NCI-H2196 treated with DMSO at 0.1 percent for 48 hours (cell line): ENCODE results near the gene TIMP2.
"Not testable (repeated sequence)": the region's sequence is repeated elsewhere in the genome, so short reads cannot be mapped to it uniquely, and the experiment has no call there.

Experiments
- DNase-seq: peaks from one replicate; lab custom pipeline; 2025; ENCODE audit not compliant: unreplicated experiment; lab: John Stamatoyannopoulos, UW

Gene TIMP2

DNA sequence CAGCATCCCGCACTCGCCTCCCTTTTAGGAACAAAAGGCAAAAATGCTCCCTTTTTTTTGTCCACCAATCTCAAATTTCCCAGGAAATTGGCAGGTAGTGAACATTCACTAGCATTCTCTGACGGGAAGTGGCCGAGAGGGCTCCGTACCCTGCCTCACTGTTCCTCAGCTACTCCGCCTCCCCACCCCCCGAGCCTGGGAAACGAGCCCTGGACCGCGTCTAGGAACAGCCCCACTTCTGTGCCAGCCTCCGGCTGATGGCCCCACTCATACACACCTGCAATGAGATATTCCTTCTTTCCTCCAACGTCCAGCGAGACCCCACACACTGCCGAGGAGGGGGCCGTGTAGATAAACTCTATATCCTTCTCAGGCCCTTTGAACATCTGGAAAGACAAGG lies 54.6 kb downstream of the TIMP2 start:
- no peak for DNase-seq

DNA sequence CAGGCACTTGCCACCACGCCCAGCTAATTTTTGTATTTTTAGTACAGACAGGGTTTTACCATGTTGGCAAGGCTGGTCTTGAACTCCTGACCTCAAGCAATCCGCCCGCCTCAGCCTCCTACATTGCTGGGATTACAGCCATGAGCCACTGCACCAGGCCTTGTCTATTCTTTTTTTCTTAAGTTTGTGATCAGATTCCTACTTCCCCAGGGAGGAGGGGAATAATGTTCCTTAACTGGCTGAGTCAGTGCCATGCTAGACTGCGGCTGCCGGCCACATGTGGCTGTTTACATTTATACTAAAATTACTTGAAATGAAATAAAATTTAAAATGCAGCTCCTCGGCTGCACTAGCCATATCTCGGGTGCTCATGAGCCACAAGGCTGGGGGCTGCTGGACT lies 56.8 kb downstream of the TIMP2 start:
- DNase-seq, result no peak

DNA sequence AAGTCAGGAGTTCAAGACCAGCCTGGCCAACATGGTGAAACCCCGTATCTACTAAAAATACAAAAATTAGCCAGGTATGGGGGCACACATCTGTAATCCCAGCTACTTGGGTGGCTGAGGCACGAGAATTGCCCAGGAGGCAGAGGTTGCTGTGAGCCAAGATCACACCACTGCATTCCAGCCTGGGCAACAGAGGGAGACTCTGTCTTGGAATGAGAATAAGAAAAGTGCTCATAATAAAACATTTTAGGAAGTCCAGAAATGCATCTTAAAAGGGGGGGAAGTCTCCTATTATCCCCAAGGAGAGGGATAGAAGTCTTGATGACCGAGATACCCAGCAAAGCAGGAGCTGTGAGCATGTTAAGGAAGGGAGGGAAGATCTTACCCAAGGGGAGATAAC lies 58.1 kb downstream of the TIMP2 start:
- not testable (repeated sequence) for DNase-seq

DNA sequence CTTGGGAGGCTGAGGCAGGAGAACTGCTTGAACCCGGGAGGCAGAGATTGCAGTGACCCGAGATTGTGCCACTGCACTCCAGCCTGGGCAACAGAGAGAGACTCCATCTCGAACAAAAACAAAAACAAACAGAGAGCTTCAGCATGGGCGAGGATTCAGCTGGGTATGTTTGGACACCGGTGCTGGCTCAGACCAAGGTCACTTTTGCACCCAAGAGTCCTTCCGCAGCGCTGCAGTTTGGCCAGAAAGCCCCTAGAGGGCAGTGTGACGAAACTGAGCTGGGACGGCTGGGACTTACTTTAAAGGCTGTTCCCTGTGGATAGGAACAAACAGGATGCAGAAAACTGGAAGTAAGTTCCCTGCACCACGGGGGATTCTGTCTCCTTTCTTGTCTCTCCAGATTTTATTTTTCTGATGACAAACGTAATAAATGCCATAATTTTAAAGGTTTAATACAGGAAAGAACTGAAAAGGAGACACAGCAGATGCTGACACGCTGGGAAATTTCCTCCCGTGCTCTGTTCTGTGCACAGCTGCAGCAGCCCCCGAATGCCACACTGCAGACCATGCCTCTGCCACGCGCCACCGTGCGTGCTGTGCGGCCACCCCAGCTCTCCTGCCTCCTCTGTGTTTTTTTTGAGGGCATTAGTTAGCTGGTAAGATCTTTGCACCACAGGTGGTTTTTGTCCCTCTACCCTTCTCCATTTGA lies 59.4 kb downstream of the TIMP2 start:
- peak; percentile 87 for DNase-seq

DNA sequence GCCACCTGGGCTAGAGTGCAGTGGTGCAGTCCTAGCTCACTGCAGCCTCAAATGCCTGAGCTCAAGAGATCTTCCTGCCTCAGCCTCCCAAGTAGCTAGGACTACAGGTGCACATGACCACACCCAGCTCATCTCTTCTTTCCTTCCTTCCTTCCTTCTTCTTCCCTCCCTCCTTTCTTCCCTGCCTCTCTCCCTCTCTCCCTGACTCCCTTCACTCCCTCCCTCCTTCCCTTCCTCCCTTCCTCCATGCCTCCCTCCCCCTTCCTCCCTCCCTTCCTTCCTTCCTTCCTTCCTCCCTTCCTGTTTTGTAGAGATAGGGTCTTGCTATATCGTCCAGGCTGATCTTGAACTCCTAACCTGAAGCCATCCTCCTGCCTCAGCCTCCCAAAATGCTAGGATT lies 61.1 kb downstream of the TIMP2 start:
- DNase-seq, result no peak

DNA sequence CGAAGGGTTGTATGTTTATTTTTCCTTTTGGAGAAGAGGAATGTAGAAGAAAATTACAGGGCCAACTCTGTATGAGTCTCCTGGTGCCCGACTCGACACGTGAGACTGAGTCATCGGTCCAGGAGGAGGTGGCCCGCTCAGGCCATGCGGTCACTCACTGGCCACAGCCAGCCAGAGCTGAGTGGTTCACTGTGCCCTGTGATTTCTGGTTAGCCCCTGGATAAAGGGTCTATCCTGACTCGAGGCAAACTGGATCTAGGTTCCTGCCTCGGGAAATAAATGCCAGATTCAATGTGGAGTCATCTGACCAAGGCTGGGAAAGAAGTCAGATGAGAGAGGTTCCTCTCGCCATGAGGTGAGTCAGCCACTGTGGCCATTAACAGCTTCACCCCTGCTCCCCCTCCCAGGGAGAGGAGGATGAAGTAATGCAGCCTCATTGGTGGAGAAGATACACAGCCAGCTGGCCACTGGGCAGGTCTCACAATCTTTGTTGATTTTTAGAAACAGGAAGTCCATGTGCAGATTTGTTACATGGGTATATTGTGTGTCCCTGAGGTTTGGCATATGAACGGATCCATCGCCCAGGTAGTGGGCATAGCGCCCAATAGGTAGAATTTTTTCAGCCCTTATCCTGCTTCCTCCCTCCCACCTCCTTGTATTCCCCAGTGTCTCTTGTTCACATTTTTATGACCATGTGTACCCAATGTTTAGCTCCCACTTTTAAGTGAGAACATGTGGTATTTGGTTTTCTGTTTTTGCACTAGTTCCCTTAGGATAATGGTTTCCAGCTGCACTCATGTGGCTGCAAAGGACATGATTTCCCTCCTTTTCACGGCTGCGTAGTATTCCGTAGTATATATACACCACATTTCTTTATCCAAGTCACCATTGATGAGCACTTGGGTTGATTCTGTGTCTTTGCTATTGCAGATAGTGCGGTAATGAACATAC lies 62.8 kb downstream of the TIMP2 start:
- DNase-seq, result peak; percentile 90

DNA sequence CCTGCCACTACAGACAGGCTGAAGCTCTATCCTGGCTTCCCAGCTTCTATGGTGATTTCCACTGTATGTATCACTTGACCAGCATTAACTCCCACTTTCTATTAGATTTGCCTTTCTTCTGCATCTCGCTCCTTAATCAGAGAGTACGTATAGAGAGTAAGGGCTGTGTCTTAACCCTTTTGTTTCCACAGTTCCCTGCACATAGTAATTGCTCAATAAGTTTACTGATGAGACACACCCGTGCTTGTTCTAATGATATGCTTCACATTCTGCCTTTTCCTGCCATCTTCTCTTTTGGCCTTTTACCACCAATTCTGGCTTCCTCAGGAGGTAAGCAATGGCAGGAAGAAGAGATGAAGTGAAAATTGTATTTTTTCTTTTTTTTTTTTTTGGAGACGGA lies 64.0 kb downstream of the TIMP2 start:
- DNase-seq, result no peak

DNA sequence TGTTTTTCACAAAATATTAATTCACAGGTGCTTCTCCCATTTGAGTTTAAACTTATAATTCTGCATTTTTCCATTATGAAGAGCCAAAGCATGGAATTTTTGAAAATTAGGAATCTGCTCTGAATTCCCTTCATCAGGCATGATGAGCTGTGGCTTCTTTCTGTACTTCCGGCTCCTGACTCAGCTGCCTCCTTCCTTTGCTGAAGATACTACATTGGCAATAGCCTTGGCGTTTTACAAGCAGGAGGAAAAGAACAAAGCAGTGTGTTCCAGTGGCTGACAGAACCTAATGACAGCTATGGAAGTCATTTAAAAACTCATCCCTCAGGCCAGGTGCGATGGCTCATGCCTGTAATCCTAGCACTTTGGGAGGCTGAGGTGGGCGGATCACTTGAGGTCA lies 66.1 kb downstream of the TIMP2 start:
- DNase-seq, result no peak

DNA sequence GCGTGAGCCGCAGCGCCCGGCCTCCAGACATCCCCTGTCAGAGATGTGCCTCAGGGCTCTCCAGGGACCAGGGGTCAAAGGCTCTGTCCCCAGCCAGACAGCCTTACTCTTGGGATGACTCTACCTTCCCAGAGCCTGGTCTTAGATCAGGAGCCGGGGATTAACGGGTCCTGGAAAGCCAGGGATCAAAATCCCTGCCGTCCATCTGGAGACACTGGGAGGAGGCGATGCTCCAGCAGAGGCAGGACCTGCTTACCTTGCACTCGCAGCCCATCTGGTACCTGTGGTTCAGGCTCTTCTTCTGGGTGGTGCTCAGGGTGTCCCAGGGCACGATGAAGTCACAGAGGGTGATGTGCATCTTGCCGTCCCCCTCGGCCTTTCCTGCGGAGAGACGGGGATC lies 67.9 kb downstream of the TIMP2 start:
- DNase-seq, result no peak

DNA sequence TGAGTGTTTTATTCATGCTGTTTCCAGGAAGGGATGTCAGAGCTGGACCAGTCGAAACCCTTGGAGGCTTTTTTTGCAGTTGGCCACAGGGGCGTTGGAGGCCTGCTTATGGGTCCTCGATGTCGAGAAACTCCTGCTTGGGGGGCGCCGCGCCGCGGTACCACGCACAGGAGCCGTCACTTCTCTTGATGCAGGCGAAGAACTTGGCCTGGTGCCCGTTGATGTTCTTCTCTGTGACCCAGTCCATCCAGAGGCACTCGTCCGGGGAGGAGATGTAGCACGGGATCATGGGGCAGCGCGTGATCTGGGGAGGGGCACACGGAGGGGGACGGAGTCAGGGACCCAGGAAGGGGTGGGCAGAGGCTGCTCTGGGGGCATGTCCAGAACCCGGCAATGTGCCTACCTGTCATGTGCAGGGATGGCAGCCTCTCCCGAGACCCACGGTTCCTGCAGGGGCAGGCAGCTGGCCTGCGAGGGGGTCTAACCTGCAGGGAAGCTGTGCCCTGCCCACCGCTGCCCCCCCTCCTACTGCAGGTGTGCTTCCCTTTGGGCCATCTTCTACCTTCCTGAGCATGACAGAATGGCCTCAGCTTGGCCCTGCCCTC lies 69.5 kb downstream of the TIMP2 start:
- no peak for DNase-seq

DNA sequence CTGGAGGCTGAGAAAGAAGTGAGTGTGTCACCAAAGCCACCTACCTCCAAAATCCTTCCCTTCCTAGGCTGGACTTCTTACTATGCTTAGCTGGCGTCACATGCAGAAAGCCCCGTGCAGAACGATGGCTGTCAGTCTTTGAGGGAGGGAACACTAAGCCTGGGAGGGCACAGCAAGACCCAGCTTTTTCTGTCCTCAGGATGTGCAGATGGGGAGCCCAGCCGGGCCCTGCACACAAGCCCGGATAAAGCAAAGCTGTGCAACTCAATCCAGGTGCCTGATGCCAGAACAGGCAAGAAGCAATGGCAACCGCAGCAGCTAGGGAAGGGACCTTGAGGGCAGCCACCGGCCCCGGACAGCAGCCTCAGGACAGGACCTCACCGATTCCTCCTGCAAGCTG lies 70.7 kb downstream of the TIMP2 start:
- no peak for DNase-seq

DNA sequence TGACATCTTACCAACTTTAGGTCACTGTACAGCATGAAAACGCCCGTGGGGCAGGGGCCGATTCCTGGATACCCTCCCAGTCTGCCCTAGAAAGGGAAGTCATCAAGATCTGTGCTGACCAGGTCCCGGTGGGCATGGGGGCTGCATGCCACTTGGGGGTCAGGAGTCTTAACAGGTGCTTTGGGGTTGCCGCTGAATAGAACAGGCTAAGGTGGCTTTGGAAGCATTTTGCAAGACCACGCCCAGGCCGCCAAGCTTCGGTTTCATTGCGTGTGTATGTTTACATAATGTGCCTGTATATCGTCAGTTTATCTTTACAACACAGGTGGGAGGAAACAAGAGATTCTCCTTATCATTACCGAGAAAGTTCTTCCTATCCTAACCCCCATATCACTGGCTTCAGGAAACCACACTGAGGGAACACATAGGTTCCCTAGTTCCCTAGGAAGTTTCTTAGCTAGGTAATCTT lies 71.2 kb downstream of the TIMP2 start:
- DNase-seq, result no peak

DNA sequence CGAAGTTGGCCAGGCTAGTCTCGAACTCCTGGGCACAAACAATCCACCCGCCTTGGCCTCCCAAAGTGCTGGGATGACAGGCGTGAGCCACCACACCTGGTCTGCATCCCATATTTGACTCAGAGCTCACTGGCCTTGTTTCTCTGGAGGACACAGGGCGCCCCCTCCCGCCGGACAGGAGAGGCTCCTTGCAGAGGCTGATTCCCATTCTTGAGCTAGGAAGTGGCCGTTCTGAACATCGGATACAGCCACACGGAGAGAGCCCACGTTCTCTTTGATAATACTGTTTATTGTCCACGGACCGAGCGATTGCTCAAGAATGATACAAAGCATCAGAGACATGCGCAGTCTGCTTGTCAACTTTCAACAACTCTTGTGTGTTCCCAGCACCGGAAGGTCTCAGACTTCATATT lies 72.5 kb downstream of the TIMP2 start:
- no peak for DNase-seq

DNA sequence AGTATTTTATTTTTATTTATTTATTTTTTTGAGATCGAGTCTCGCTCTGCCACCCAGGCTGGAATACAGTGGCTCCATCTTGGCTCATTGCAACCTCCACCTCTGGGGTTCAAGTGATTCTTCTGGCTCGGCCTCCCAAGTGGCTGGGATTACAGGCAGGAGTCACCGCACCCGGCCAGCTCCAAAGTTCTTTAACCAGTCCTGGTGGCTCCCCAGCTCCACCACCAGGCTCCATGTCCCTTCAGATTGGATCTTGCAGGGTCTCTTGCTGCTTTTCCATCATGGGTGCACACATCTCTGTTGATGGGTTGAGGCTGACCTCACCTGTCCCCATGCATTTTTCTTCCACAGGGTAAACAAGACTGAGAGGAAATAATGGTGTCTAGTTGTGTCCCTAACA lies 76.2 kb downstream of the TIMP2 start:
- no peak for DNase-seq

DNA sequence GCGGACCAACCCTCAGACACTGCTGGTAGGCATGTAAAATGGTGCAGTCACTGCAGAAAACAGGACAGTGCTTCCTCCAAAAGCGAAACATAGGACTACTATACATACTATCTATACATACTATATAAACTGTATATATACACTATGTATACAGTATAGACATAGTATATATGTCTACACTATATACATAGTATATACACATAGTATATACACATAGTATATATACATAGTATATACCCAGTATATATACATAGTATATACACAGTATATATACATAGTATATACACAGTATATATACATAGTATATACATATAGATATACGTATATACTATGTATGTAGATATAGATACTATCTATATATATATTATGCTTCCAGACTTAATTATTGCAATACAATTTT lies 78.1 kb downstream of the TIMP2 start:
- DNase-seq, result no peak

DNA sequence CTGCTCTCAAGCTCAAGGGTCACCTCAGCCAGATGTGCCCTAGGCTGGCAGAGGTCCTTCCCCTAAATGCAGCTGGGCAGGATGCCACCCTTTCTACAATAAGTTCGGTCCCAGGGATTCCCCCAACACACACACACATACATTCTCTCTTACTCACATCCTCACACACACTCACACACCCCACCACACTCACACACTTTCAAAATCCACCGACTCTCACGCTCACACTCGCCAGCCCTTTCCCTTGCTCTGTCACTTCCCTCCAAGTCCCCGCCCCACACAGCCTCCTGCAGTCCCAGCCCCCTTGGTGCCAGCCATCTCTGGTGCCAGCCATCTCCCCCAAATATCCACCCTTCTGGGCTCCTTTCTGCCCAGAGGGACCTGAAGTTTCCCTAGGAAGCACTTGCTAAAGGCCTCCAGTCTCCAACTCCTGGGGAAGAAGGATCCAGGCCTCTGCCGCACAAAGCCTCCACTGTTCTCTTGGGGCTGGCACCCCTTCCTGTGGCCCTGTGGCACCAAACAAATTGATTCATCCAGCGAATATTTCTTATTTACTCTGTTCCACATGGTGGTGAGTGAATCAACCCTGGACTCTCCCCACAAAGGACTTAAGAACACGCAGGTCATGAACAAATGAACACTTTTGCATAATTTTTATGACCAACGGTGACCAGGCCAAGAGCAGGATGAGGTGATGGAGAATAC lies 80.7 kb downstream of the TIMP2 start:
- DNase-seq, result no peak

DNA sequence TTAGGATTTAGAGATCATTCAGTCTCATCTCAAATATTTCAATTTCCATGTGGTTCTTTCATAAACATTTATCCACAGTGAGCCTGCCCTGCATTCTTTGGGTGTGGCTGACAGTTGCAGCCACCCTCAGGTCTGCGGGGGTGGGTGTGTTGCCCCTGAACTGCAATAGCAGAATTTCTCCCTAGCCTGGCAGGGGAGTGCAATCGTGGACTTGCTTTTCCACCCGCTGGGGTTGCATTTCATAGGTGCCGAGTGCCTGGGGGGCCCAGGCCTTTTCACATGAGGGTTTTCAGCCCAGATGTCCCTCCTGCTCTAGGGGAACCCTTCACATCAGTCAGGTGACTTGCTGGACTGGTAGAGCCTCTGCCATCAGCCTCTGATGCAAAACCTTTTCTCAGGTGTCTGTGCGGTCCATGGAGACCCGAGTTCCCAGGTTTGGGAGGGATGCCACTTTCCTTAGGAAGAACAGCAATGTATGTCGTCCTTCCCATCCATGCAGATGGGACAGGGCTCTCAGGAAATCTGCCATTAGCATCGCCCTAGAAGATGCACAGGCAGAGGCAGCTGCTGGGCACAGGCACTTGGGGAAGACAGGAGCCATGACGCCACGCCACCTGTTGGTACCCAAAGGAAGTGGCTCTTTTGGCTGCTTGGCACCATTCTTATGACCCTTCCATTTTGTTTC lies 82.2 kb downstream of the TIMP2 start:
- peak; percentile 75 for DNase-seq

DNA sequence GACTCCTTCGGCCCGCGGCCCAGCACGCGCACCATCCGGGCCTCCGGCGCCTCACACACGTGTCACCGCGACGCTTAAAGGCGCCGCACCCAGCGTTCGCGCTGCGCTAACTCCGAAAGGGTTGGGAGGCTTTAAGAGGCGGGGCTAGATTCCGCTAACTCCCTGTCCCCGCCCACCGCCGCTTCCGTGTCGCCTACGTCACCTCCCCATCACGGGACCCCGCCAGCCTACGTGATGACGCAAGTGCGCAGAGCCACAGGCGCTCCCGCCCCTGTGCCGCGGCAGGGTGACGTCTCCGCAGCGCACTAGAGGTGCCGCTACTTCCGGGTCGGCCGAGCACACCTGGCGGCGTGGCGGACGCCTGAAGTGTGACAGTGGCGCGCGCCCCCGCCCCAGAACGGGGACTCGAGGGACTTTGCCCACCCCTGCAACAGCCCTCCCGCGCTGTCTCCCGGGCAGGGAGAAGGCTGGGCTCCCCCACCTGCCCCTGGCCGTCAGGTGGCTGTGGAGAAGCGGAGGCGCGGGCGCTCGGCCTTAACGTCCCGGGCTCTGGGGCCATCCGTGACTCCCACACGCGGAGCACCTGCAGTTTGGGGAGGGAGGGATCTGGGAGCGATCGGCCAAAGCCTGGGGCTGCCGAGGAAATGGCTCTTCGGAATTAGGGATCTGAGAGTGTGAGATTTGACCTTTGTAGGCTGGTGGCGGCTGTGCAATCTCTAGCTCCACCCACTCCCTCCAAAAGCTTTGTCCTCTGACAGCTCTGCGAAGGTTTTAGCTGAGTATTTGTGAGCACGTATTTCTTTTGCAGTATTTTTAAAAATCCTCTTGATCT lies 84.2 kb downstream of the TIMP2 start, which contains the start of gene USP36:
Gene USP36 (minus strand): TSS at position 35 of the 832 bp plus-strand sequence. CDS start 4,451 bp downstream, outside the sequence.
- peak; percentile 100 for DNase-seq

DNA sequence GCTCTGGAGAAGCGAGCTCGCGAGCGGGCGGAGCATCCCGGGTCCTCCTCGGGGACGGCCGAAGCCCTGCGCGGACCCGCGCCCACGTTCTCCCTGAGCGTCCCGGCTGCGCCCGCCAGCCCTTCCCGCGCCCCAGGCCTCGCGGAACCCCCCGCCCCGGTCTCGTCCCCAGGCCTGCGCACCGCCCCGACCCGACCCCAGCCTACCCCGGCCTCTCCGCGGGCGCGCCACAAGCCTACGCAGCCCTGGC lies 84.7 kb downstream of the TIMP2 start:
- DNase-seq, result no peak
